Endothelial cell of umbilical vein (primary cell): ENCODE measurements around the gene SPATA31D3. TPM values are rescaled to one million over a fixed set of nuclear protein-coding genes. Genes with fewer than 3 reads are reported as not detected.

Experiments used
- BruUV-seq: library from RNA; stranded (reverse); fragments of 400-500 nt; replicated peaks from 2 replicates; lab custom pipeline; 2021; lab: Mats Ljungman, UMichigan
- CTCF ChIA-PET: fragments of 300-600, 350-600 bp; sonication (Branson Sonifier 250); formaldehyde crosslinking; loops from one replicate; lab custom pipeline; 2021; ENCODE audit warnings: antibody characterized with exemption, inconsistent platforms; lab: Charles Lee
- POLR2A ChIA-PET: fragments of 300-600, 350-600 bp; sonication (Branson Sonifier 250); formaldehyde crosslinking; loops from one replicate; lab custom pipeline; 2021; ENCODE audit warnings: antibody characterized with exemption, inconsistent platforms; lab: Charles Lee
- DNase-seq: peaks from one replicate; pipeline ENCODE4 v3.0.0-alpha.2; 2011; ENCODE audit warnings: low read depth, low spot score
- FAIRE-seq: peaks from 2 replicates; lab custom pipeline; 2011; peaks lifted over from hg19 to GRCh38; lab: Jason Lieb, UNC
- H2AFZ ChIP-seq: 2 replicates; pipeline ENCODE4 v1.6.0; 2012; ENCODE audit warnings: low read depth, low read length, control low read depth, inconsistent platforms
- H3K27ac ChIP-seq: 2 replicates; pipeline ENCODE4 v1.5.1; 2011; ENCODE audit warnings: low read depth, mild to moderate bottlenecking, control low read depth, low read length, moderate library complexity; ENCODE audit not compliant: insufficient read depth
- H3K27me3 ChIP-seq, 2 experiments: 2 replicates each; pipeline versions ENCODE4 v1.6.0 to v1.6.1; 2011; ENCODE audit warnings: low read length in 2 of 2, mixed read lengths in 1 of 2; ENCODE audit not compliant: control insufficient read depth in 2 of 2, insufficient read depth in 2 of 2
- H3K36me3 ChIP-seq, 2 experiments: 2 replicates in 1 of 2; 3 replicates in 1 of 2; pipeline ENCODE4 v1.5.1; 2011; ENCODE audit warnings: low read length in 2 of 2, mild to moderate bottlenecking in 1 of 2, moderate library complexity in 1 of 2; ENCODE audit not compliant: control insufficient read depth in 2 of 2, insufficient read depth in 2 of 2; ENCODE audit errors: extremely low read depth in 1 of 2
- H3K4me1 ChIP-seq: 3 replicates; pipeline ENCODE4 v1.5.1; 2011; ENCODE audit warnings: mild to moderate bottlenecking, low read length; ENCODE audit not compliant: control insufficient read depth, insufficient read depth; ENCODE audit errors: extremely low read depth
- H3K4me2 ChIP-seq: 2 replicates; pipeline ENCODE4 v1.6.1; 2011; ENCODE audit warnings: low read length, control low read depth, mixed read lengths; ENCODE audit not compliant: insufficient read depth
- H3K4me3 ChIP-seq, 3 experiments: fragments of 200-600 bp in 1 of 3; sonication (generic), shearing (Covaris generic) in 1 of 3; replicated peaks in 1 of 3; 2 replicates each; pipeline ENCODE4 v1.5.1; 2011 to 2016; ENCODE audit warnings: control low read depth in 3 of 3, low read length in 3 of 3, mild to moderate bottlenecking in 2 of 3, inconsistent platforms in 1 of 3, low read depth in 1 of 3, moderate library complexity in 1 of 3; ENCODE audit not compliant: insufficient read depth in 1 of 3
- H3K79me2 ChIP-seq: 2 replicates; pipeline ENCODE4 v1.6.0; 2012; ENCODE audit warnings: low read length, inconsistent platforms; ENCODE audit not compliant: control insufficient read depth, insufficient read depth
- H3K9ac ChIP-seq: replicated peaks from 2 replicates; pipeline ENCODE3; 2011; ENCODE audit warnings: low read length, control low read depth; ENCODE audit not compliant: insufficient read depth; ENCODE audit errors: extremely low read depth
- H3K9me1 ChIP-seq: replicated peaks from 3 replicates; pipeline ENCODE4 v1.6.0; 2011; ENCODE audit warnings: mild to moderate bottlenecking, low read length; ENCODE audit not compliant: control insufficient read depth, insufficient read depth; ENCODE audit errors: extremely low read depth
- H3K9me3 ChIP-seq: replicated peaks from 2 replicates; pipeline ENCODE4 v1.5.1; 2012; ENCODE audit warnings: low read length, inconsistent platforms; ENCODE audit not compliant: control insufficient read depth, insufficient read depth
- H4K20me1 ChIP-seq: replicated peaks from 2 replicates; pipeline ENCODE3; 2011; ENCODE audit warnings: mild to moderate bottlenecking, low read length; ENCODE audit not compliant: control insufficient read depth, insufficient read depth; ENCODE audit errors: extremely low read depth
- EZH2 ChIP-seq: IDR thresholded peaks from 2 replicates; pipeline ENCODE4 v1.6.1; 2012; ENCODE audit warnings: borderline replicate concordance, low read depth, mild to moderate bottlenecking, moderate library complexity, low read length, inconsistent platforms; ENCODE audit not compliant: severe bottlenecking
- FOS ChIP-seq: IDR thresholded peaks from 2 replicates; pipeline ENCODE4 v1.6.1; 2011; ENCODE audit warnings: mild to moderate bottlenecking, low read length, moderate library complexity, borderline replicate concordance; ENCODE audit not compliant: insufficient read depth
- GATA2 ChIP-seq: IDR thresholded peaks from 2 replicates; pipeline ENCODE4 v1.7.0; 2011; ENCODE audit warnings: low read depth, mild to moderate bottlenecking, moderate library complexity, mixed read lengths, low read length; ENCODE audit not compliant: insufficient read length, insufficient read depth
- JUN ChIP-seq: IDR thresholded peaks from 2 replicates; pipeline ENCODE4 v1.6.1; 2011; ENCODE audit warnings: borderline replicate concordance, low read depth; ENCODE audit not compliant: insufficient read length, insufficient read depth
- MYC ChIP-seq: IDR thresholded peaks from one replicate; pipeline ENCODE4 v1.6.1; 2011; ENCODE audit warnings: mild to moderate bottlenecking, low read depth, low read length
- POLR2A ChIP-seq: IDR thresholded peaks from 2 replicates; pipeline ENCODE4 v1.6.1; 2012; ENCODE audit warnings: low read depth, mild to moderate bottlenecking, control low read depth, low read length
- POLR2AphosphoS5 ChIP-seq: IDR thresholded peaks from 2 replicates; pipeline ENCODE4 v1.6.1; 2012; ENCODE audit warnings: low read depth, mild to moderate bottlenecking, control low read depth, low read length, moderate library complexity; ENCODE audit not compliant: insufficient read depth
- dilution Hi-C: fragments of 300-500 bp; cut with MboI; formaldehyde crosslinking; loops from one replicate; pipeline ENCODE4 v1.15.0; 2019; ENCODE audit warnings: low sequenced_read_pairs; ENCODE audit not compliant: extremely low pct_ligation_motif_present
- intact Hi-C: fragments of 100-400 bp; cut with micrococcal nuclease; formaldehyde crosslinking; loops from one replicate; pipeline ENCODE4 v1.10.0; 2022
- polyA plus RNA-seq, 4 experiments: library from polyadenylated mRNA; depleted of rRNA in 3 of 4; stranded (reverse) in 3 of 4; unstranded in 1 of 4; fragments of >200 nt; gene quantifications; 2 replicates each; pipeline versions ENCODE4 v1.2.1 to v1.2.3, GENCODE V29; 2011 to 2012; ENCODE audit warnings: missing spikeins in 1 of 4
- total RNA-seq: library from RNA; stranded (reverse); gene quantifications from 2 replicates; pipeline ENCODE4 v1.2.3, GENCODE V29; 2021
- TF ChIP-seq, protein P1 (sequence below): IDR thresholded peaks from 2 replicates; pipeline ENCODE4 v1.6.1; 2011; ENCODE audit not compliant: insufficient read depth, insufficient read length
- TF ChIP-seq, protein P2 (sequence below), 2 donors: IDR thresholded peaks; 1 replicate in 1 of 2; 2 replicates in 1 of 2; pipeline ENCODE4 v1.5.1; 2011; ENCODE audit warnings: low read length in 2 of 2, mild to moderate bottlenecking in 2 of 2, moderate library complexity in 2 of 2, control low read depth in 1 of 2, inconsistent platforms in 1 of 2, low read depth in 1 of 2; ENCODE audit not compliant: insufficient read depth in 1 of 2; ENCODE audit errors: extremely low read depth in 1 of 2

SPATA31D3 gene
- total and polyA plus RNA-seq, 2 donors (not counting 3 experiments of a cell fraction or from before 2014, with no cell fraction given) = not detected

DNA sequence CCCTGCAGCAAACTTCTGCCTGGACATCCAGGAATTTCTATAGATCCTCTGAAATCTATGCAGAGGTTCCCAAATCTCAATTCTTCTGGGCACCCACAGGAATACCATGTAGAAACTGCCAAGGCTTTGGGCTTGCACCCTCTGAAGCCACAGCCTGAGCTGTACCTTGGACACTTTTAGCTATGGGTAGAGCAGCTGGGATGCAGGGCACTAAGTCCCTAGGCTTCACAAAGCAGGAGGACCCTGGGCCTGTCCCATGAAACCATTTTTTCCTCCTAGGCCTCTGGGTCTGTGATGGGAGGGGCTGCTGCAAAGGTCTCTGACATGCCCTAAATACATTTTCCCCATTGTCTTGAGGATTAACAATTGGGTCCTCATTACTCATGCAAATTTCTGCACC is 12.3 kb downstream of the SPATA31D3 start:
- CTCF ChIA-PET = no interaction called here
- no peak for DNase-seq
- TF ChIP-seq GATA2 (no peak), FOS (no peak), JUN (no peak), POLR2AphosphoS5 (no peak), MYC (no peak), EZH2 (no peak), POLR2A (no peak)
- TF ChIP-seq, protein P1, sequence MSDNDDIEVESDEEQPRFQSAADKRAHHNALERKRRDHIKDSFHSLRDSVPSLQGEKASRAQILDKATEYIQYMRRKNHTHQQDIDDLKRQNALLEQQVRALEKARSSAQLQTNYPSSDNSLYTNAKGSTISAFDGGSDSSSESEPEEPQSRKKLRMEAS = no peak
- TF ChIP-seq, protein P2, sequence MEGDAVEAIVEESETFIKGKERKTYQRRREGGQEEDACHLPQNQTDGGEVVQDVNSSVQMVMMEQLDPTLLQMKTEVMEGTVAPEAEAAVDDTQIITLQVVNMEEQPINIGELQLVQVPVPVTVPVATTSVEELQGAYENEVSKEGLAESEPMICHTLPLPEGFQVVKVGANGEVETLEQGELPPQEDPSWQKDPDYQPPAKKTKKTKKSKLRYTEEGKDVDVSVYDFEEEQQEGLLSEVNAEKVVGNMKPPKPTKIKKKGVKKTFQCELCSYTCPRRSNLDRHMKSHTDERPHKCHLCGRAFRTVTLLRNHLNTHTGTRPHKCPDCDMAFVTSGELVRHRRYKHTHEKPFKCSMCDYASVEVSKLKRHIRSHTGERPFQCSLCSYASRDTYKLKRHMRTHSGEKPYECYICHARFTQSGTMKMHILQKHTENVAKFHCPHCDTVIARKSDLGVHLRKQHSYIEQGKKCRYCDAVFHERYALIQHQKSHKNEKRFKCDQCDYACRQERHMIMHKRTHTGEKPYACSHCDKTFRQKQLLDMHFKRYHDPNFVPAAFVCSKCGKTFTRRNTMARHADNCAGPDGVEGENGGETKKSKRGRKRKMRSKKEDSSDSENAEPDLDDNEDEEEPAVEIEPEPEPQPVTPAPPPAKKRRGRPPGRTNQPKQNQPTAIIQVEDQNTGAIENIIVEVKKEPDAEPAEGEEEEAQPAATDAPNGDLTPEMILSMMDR (IDR thresholded peaks at IDR 0.05; ENCODE audit: extremely low read depth in 1 of 2, insufficient read depth in 1 of 2, low read depth in 1 of 2, low read length in 2 of 2) = no peak
- Histone ChIP-seq H3K4me1 (no peaks in the 10 kb centered on the region), H3K9me1 (no peaks in the 10 kb centered on the region), H3K27me3 (no peaks in the 10 kb centered on the region), H3K27ac (no peak overlapping the region), H4K20me1 (no peaks in the 10 kb centered on the region), H3K4me3 (no peak overlapping the region), H3K9ac (no peak overlapping the region), H3K79me2 (no peaks in the 10 kb centered on the region), H2AFZ (no peak overlapping the region), H3K36me3 (no peaks in the 10 kb centered on the region), H3K9me3 (no peaks in the 10 kb centered on the region), H3K4me2 (no peak overlapping the region)
- dilution Hi-C loops (no loop called here), intact Hi-C loops (loop anchor here (10.0 kb wide), 1 partner anchor 451 kb away; no protein-coding TSS in a partner anchor)
- no TSS peak for BruUV-seq
- POLR2A ChIA-PET = no interaction called here
- no peak for FAIRE-seq
